ENCODE data around the gene RAB4A.
"Not testable (repeated sequence)": the region's sequence is repeated elsewhere in the genome, so short reads cannot be mapped to it uniquely, and the experiment has no call there.

RAB4A gene

GRCh38 chr1:229287267-229287666 lies 16.4 kb downstream of the RAB4A start:
- DNase-seq (ENCODE audit: low read depth): no peak
- no peak overlapping the region for H3K4me3 ChIP-seq (ENCODE audit: low read depth, low read length)

DNA sequence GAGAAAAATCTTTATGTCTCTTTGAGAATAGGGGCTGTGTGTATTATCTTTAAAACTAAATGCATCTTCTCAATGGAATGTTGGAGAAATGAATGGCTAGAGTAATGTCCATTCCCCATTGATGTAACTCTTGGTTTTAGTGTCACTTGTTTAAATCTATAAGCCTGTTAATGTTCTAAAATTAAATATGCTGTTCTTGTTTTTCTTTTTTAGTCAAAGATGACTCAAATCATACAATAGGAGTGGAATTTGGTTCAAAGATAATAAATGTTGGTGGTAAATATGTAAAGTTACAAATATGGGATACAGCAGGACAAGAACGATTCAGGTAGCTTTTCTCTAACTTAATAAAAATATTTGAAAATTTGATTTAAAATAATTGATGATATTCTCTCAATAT lies 17.6 kb downstream of the RAB4A start:
- H3K4me3 ChIP-seq (ENCODE audit: low read depth, low read length): no peak overlapping the region
- no peak for DNase-seq (ENCODE audit: low read depth)

- H3K4me3 ChIP-seq (ENCODE audit: low read depth, low read length); DNase-seq (ENCODE audit: low read depth): not testable (repeated sequence)
These were observed 20.8 kb downstream of the RAB4A start for GRCh38 chr1:229291686-229292085.

GRCh38 chr1:229293528-229294204 lies 22.8 kb downstream of the RAB4A start:
- DNase-seq (ENCODE audit: low read depth): no peak
- no peak overlapping the region for H3K4me3 ChIP-seq (ENCODE audit: low read depth, low read length)

- no peak overlapping the region for H3K4me3 ChIP-seq (ENCODE audit: low read depth, low read length)
- DNase-seq (ENCODE audit: low read depth): no peak
These were observed 24.8 kb downstream of the RAB4A start for GRCh38 chr1:229295745-229296144.

DNA sequence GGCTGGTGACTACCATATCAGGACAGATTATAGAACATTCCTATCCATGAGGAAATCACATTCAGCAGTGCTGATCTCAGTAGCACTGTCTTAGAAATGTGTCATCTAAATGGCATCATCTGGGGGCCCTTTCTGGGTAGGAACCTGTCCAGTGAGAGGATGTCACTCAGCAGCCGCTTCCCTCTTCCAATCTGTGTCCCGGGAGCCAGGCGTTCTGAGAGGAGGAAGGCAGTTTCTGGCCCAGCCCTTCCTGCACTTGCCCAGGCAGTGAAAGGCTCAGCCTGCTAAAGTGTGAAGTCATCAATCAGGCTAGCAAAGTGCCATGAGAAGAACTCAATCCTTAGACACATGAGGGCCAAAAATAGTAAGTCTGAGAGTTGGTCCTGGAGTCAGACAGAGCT lies 25.6 kb downstream of the RAB4A start:
- DNase-seq (ENCODE audit: low read depth): peak; percentile 55
- H3K4me3 ChIP-seq (ENCODE audit: low read depth, low read length): no peak overlapping the region

GRCh38 chr1:229297746-229298145 lies 26.8 kb downstream of the RAB4A start:
- H3K4me3 ChIP-seq (ENCODE audit: low read depth, low read length): no peak overlapping the region
- no peak for DNase-seq (ENCODE audit: low read depth)

DNA sequence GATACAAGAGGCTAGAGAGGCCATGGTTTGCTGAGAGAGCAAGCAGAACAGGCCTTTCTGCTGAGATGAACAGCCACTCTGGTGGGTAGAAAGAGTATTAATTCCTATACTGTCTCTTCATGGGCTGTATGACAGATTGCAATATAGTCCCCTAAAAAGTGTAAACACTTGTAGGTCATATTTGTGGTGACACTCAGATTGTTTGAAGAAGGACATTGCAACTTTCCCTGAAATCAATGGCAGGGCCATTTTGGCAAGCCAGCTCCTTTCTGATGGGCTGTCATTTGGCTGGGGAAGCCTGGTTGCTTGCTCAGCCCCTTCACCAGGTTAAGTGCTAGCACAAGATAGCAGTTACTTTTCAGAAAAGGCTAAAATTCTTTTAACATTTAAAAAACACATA lies 27.5 kb downstream of the RAB4A start:
- no peak for DNase-seq (ENCODE audit: low read depth)
- H3K4me3 ChIP-seq (ENCODE audit: low read depth, low read length): no peak overlapping the region

DNA sequence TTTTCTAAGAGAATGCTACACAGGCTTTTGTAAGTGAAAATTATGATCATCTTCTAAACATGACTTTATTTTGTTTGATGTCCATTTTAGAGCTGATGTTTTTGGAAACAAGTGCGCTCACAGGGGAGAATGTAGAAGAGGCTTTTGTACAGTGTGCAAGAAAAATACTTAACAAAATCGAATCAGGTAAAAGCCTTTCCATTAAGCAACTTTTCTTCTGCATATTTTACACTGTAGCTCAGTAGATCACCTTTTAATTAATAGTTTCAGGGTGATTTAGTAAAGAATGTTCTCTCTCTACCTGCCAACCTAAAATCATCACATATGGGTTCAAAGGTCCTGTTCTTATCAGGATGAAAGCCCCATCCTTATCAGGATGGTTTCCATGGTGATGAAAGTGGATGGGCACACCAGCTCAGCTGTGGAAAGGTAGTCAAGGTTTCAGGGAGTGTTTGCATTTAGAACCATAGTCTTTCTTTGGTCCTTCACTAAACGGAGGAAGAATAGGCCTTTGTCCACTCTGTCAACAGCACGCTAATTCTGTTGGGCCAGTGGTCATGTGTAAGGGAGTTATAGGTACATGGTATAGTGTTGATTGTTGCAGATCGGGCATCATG lies 28.1 kb downstream of the RAB4A start:
- no peak for DNase-seq (ENCODE audit: low read depth)

DNA sequence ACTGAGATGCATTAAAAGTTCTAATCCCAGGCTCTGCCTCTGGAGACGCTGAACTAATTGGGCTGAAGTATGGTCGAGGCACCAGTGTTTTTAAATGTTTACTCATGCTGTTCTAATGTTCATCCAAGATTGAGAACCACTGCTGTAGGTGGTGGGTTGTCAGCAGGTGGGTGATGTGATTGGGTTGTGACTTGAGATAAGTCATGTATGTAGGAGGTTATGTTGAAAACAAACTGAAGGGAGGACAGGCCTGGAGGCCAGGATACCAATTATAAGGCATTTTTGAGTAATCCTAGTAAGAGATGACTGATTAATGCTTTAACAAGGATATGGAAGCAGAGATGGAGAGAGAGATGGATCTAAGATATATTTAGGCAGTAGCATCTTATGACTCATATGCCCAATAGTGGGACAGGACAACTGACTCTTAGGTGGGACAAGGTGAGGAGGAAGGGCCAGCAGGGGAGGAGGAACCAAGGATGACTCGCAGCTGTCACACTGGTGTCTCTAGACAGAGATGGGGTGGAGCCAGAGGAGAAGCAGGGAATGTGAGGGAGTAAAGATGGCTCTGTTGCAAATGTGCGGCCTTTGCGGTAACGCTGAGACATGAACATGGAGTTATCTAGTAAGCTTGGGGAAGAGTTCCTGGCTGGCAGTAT lies 29.3 kb downstream of the RAB4A start:
- H3K4me3 ChIP-seq (ENCODE audit: low read depth, low read length): no peak overlapping the region
- no peak for DNase-seq (ENCODE audit: low read depth)

More for the DNA sequence above, 28.1 kb downstream of the RAB4A start:
- H3K4me3 ChIP-seq (ENCODE audit: low read depth, low read length): no peak overlapping the region

- DNase-seq (ENCODE audit: low read depth): no peak
- no peak overlapping the region for H3K4me3 ChIP-seq (ENCODE audit: low read depth, low read length)
These were observed 31.8 kb downstream of the RAB4A start for GRCh38 chr1:229302740-229303139.

DNA sequence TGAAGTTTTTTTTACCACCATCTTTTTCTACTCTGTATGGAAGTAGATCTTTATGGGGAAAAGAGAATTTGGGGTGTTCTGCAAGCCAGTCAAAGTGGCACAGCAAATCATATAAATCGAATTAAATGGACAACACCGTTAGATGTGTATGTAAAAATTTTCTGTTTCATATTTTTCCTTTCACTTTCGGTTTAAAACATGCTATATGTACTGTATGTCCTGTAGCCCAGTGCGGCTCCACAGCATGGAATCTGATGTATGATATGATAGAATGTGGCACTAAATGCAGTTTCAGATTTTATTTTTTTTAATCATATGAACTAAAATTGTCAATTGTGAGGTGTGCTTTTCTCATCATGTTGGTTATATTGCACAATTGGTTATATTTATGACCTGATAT lies 32.9 kb downstream of the RAB4A start:
- no peak for DNase-seq (ENCODE audit: low read depth)

DNA sequence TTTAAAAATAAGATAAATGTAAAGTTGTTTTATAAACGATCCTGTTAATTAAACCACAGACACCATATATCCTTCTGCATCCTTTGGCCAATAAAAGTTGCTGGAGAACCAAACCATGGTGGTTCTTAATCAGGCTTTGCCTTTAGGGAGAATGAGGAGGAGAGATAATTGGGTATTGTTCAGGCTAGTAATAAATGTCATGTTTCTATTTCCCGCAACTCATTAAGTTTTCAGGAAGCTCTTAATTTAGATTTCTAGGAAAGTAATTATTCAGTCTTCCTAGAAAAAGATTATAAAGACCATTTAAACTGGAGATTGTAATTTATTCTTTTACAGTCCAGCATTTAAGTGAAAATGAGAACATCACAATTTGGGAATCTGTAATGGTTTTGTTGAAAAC lies 34.5 kb downstream of the RAB4A start:
- no peak for DNase-seq (ENCODE audit: low read depth)
- H3K4me3 ChIP-seq (ENCODE audit: low read depth, low read length): no peak overlapping the region

More for the DNA sequence above, 32.9 kb downstream of the RAB4A start:
- no peak overlapping the region for H3K4me3 ChIP-seq (ENCODE audit: low read depth, low read length)

DNA sequence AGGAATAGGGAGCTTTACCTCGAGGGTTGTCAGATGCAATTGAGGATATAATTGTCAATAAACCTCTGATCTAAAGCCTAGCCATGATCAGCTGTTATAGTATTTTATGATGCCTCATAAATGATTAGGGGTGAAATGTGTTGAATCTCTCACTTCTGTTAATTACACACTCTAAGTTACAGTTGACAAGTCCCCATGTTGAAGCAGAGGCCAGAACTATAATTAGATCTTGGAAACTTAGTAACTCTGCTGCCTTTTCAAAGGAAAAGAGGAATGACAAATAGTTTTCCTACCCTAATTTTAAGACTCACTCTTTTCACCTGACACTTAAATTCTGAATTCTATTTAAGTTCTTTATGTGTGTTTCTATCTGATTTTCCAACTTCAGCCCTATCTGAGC lies 38.2 kb downstream of the RAB4A start:
- H3K4me3 ChIP-seq (ENCODE audit: low read depth, low read length): no peak overlapping the region
- no peak for DNase-seq (ENCODE audit: low read depth)

DNA sequence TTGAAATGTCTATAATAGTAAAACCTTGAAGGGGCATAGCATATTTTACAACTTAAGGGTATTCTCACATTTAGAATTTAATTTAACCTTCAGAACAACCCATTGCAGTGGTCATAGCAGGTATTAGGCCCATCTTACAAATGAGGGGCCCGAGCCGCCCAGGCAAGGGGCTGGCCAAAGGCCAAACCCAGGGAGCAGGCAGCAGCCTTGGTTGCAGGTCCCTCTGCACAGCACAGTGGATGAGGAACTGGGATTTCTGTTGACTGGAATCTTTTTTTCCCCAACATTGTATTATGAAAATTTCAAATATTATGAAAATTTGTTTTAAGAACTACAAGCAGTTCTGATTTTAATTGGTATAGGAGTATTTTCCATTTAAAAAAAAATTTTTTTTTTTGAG lies 38.8 kb downstream of the RAB4A start:
- DNase-seq (ENCODE audit: low read depth): no peak
- H3K4me3 ChIP-seq (ENCODE audit: low read depth, low read length): no peak overlapping the region

- no peak overlapping the region for H3K4me3 ChIP-seq (ENCODE audit: low read depth, low read length)
- DNase-seq (ENCODE audit: low read depth): no peak
These were observed 39.9 kb downstream of the RAB4A start for GRCh38 chr1:229310833-229311232.

- no peak overlapping the region for H3K4me3 ChIP-seq (ENCODE audit: low read depth, low read length)
- DNase-seq (ENCODE audit: low read depth): no peak
These were observed 45.3 kb downstream of the RAB4A start for GRCh38 chr1:229316166-229316565.

DNA sequence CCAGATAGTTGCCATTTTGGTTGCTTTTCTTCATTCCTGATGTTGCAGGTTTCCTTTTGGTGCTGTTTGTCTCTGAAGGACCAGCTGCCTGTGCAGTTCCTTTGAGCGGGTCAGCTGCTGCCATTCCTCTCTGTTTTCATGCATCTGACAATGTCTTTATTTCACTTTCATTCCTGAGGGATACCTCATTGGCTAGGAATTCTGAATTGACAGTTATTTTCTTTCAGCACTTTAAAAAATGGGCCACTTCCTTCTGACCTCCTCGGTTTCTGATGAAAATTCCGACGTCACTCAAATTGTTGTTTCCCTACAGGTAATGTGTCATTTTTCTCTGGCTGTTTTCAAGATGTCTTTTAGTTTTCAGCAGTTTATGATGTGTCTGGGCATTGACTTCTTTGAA lies 47.1 kb downstream of the RAB4A start:
- DNase-seq (ENCODE audit: low read depth): no peak
- H3K4me3 ChIP-seq (ENCODE audit: low read depth, low read length): no peak overlapping the region

- no peak for DNase-seq (ENCODE audit: low read depth)
- no peak overlapping the region for H3K4me3 ChIP-seq (ENCODE audit: low read depth, low read length)
These were observed 48.6 kb downstream of the RAB4A start for GRCh38 chr1:229319487-229319886.

DNA sequence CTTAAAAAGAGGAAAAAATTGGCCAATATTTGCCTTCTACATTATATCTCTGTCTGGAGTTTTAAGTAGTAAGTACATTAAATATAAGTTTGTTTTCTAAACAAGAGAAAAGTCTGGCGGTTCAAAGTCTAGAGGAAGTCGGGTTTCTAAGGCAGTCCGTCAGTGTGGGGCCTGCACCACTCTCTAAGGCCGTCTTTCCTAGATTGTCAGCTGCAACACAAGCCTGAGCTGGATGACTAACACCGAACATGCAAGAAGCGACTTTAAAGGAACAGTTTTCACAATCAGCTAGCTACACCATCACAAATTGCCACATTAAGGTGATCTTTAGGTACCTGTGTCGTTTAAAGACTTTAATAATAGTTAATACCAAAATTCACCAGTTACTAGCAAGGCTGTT lies 52.3 kb downstream of the RAB4A start:
- no peak overlapping the region for H3K4me3 ChIP-seq (ENCODE audit: low read depth, low read length)
- no peak for DNase-seq (ENCODE audit: low read depth)

Data from skeletal muscle cell (primary cell).